Mucosa of stomach (tissue), 1 donor: ENCODE results near the gene EFNB2.

Experiments
- H3K27me3 ChIP-seq: one replicate; pipeline ENCODE4 v1.7.0; 2013; ENCODE audit warnings: mild to moderate bottlenecking, low read length; ENCODE audit not compliant: control insufficient read depth, insufficient read depth
- H3K36me3 ChIP-seq: one replicate; pipeline ENCODE4 v1.7.0; 2013; ENCODE audit warnings: low read length; ENCODE audit not compliant: control insufficient read depth, insufficient read depth
- H3K4me1 ChIP-seq: one replicate; pipeline ENCODE4 v1.7.0; 2013; ENCODE audit warnings: mild to moderate bottlenecking, low read length; ENCODE audit not compliant: control insufficient read depth, insufficient read depth
- H3K4me3 ChIP-seq: one replicate; pipeline ENCODE4 v1.7.0; 2013; ENCODE audit warnings: low read length
- H3K9ac ChIP-seq: one replicate; pipeline ENCODE4 v1.7.0; 2013; ENCODE audit warnings: mild to moderate bottlenecking, low read length, moderate library complexity
- H3K9me3 ChIP-seq: one replicate; pipeline ENCODE4 v1.7.0; 2013; ENCODE audit warnings: mild to moderate bottlenecking, low read length, moderate library complexity; ENCODE audit not compliant: control insufficient read depth
- donor health status: Pancreatic carcinoma.

The EFNB2 gene

GRCh38 chr13:106565127-106565775 is 29.8 kb upstream of the EFNB2 start:
- peaks cover 40% of the 10 kb centered on the region for H3K4me1 ChIP-seq
- no peaks in the 10 kb centered on the region for H3K36me3 ChIP-seq
- H3K27me3 ChIP-seq: no peaks in the 10 kb centered on the region
- H3K9ac ChIP-seq: no peak overlapping the region
- H3K4me3 ChIP-seq: no peak overlapping the region
- H3K9me3 ChIP-seq: no peaks in the 10 kb centered on the region

GRCh38 chr13:106562301-106562700 is 26.8 kb upstream of the EFNB2 start:
- H3K27me3 ChIP-seq: no peaks in the 10 kb centered on the region
- H3K9me3 ChIP-seq: no peaks in the 10 kb centered on the region
- H3K4me3 ChIP-seq: no peak overlapping the region
- H3K36me3 ChIP-seq: no peaks in the 10 kb centered on the region
- no peak overlapping the region for H3K9ac ChIP-seq
- H3K4me1 ChIP-seq: peaks cover 24% of the 10 kb centered on the region

- H3K27me3 ChIP-seq: no peaks in the 10 kb centered on the region
- H3K4me1 ChIP-seq: peaks cover 24% of the 10 kb centered on the region
- no peak overlapping the region for H3K9ac ChIP-seq
- no peaks in the 10 kb centered on the region for H3K36me3 ChIP-seq
- H3K4me3 ChIP-seq: no peak overlapping the region
- H3K9me3 ChIP-seq: no peaks in the 10 kb centered on the region
Observed at GRCh38 chr13:106561551-106562170, 26.2 kb upstream of the EFNB2 start.

GRCh38 chr13:106560821-106561220 is 25.4 kb upstream of the EFNB2 start:
- no peaks in the 10 kb centered on the region for H3K36me3 ChIP-seq
- H3K9me3 ChIP-seq: no peaks in the 10 kb centered on the region
- H3K4me3 ChIP-seq: no peak overlapping the region
- H3K4me1 ChIP-seq: peaks cover 24% of the 10 kb centered on the region
- H3K27me3 ChIP-seq: no peaks in the 10 kb centered on the region
- no peak overlapping the region for H3K9ac ChIP-seq

GRCh38 chr13:106558527-106558926 is 23.1 kb upstream of the EFNB2 start:
- no peaks in the 10 kb centered on the region for H3K9me3 ChIP-seq
- no peak overlapping the region for H3K4me3 ChIP-seq
- no peak overlapping the region for H3K9ac ChIP-seq
- peaks cover 10% of the 10 kb centered on the region for H3K4me1 ChIP-seq
- no peaks in the 10 kb centered on the region for H3K36me3 ChIP-seq
- no peaks in the 10 kb centered on the region for H3K27me3 ChIP-seq

GRCh38 chr13:106555631-106556328 is 20.3 kb upstream of the EFNB2 start:
- Histone ChIP-seq H3K4me3 (no peak overlapping the region), H3K27me3 (no peaks in the 10 kb centered on the region), H3K36me3 (no peaks in the 10 kb centered on the region), H3K4me1 (no peaks in the 10 kb centered on the region), H3K9me3 (no peaks in the 10 kb centered on the region), H3K9ac (no peak overlapping the region)

- Histone ChIP-seq H3K36me3 (no peaks in the 10 kb centered on the region), H3K9ac (no peak overlapping the region)
Observed at GRCh38 chr13:106551751-106552150, 16.3 kb upstream of the EFNB2 start.

GRCh38 chr13:106551350-106551749 is 15.9 kb upstream of the EFNB2 start:
- H3K27me3 ChIP-seq: no peaks in the 10 kb centered on the region
- H3K36me3 ChIP-seq: no peaks in the 10 kb centered on the region
- no peak overlapping the region for H3K4me3 ChIP-seq
- H3K9me3 ChIP-seq: no peaks in the 10 kb centered on the region
- H3K4me1 ChIP-seq: no peaks in the 10 kb centered on the region
- no peak overlapping the region for H3K9ac ChIP-seq

More at GRCh38 chr13:106551751-106552150, 16.3 kb upstream of the EFNB2 start:
- no peaks in the 10 kb centered on the region for H3K4me1 ChIP-seq
- H3K4me3 ChIP-seq: no peak overlapping the region
- no peaks in the 10 kb centered on the region for H3K9me3 ChIP-seq
- H3K27me3 ChIP-seq: no peaks in the 10 kb centered on the region

- Histone ChIP-seq H3K9me3 (no peaks in the 10 kb centered on the region), H3K4me1 (no peaks in the 10 kb centered on the region), H3K36me3 (no peaks in the 10 kb centered on the region), H3K4me3 (no peak overlapping the region), H3K9ac (no peak overlapping the region), H3K27me3 (no peaks in the 10 kb centered on the region)
Observed at GRCh38 chr13:106550570-106551135, 15.2 kb upstream of the EFNB2 start.

GRCh38 chr13:106548064-106548696 is 12.7 kb upstream of the EFNB2 start:
- Histone ChIP-seq H3K36me3 (no peaks in the 10 kb centered on the region), H3K27me3 (no peaks in the 10 kb centered on the region), H3K9me3 (no peaks in the 10 kb centered on the region), H3K9ac (no peak overlapping the region), H3K4me1 (no peaks in the 10 kb centered on the region), H3K4me3 (no peak overlapping the region)

- Histone ChIP-seq H3K36me3 (no peaks in the 10 kb centered on the region), H3K9me3 (no peaks in the 10 kb centered on the region), H3K9ac (no peak overlapping the region), H3K4me3 (no peak overlapping the region), H3K4me1 (no peaks in the 10 kb centered on the region), H3K27me3 (no peaks in the 10 kb centered on the region)
Observed at GRCh38 chr13:106541826-106542225, 6.4 kb upstream of the EFNB2 start.

- no peaks in the 10 kb centered on the region for H3K9me3 ChIP-seq
- no peaks in the 10 kb centered on the region for H3K27me3 ChIP-seq
- H3K9ac ChIP-seq: no peak overlapping the region
Observed at GRCh38 chr13:106540613-106541012, 5.2 kb upstream of the EFNB2 start.

More at GRCh38 chr13:106540613-106541012, 5.2 kb upstream of the EFNB2 start:
- H3K36me3 ChIP-seq: no peaks in the 10 kb centered on the region
- H3K4me1 ChIP-seq: no peaks in the 10 kb centered on the region
- H3K4me3 ChIP-seq: no peak overlapping the region
